H1 (cell line): ENCODE data around the gene SOCS3. TPM values are rescaled to one million over a fixed set of nuclear protein-coding genes. Genes with fewer than 3 reads are reported as not detected.

ENCODE experiments used
- CTCF ChIA-PET: fragments of 300-600 bp; sonication (Branson Sonifier 250); formaldehyde crosslinking; loops from one replicate; lab custom pipeline; 2021; ENCODE audit not compliant: partially characterized antibody; lab: Charles Lee
- POLR2A ChIA-PET: fragments of 300-600 bp; sonication (Branson Sonifier 250); formaldehyde crosslinking; loops from one replicate; lab custom pipeline; 2021; ENCODE audit warnings: inconsistent platforms; ENCODE audit not compliant: partially characterized antibody; lab: Charles Lee
- DNase-seq, 2 experiments: peaks; one replicate each; pipeline versions ENCODE4 v3.0.0 to v3.0.0-alpha.2; 2010 to 2022; ENCODE audit warnings: low spot score in 2 of 2, low read depth in 1 of 2, mixed read lengths in 1 of 2
- FAIRE-seq: peaks from 2 replicates; lab custom pipeline; 2011; peaks lifted over from hg19 to GRCh38; lab: Jason Lieb, UNC
- H2AFZ ChIP-seq: 2 replicates; pipeline ENCODE4 v1.8.1; 2012; ENCODE audit warnings: low read length, inconsistent platforms
- H2AK5ac ChIP-seq: 2 replicates; pipeline ENCODE4 v1.6.1; 2013; ENCODE audit warnings: low read depth, low read length
- H2BK120ac ChIP-seq: replicated peaks from 2 replicates; pipeline ENCODE3; 2013; ENCODE audit warnings: low read depth, low read length, inconsistent platforms
- H2BK12ac ChIP-seq: 2 replicates; pipeline ENCODE4 v1.6.1; 2013; ENCODE audit warnings: low read depth, low read length
- H2BK15ac ChIP-seq: 2 replicates; pipeline ENCODE4 v1.6.1; 2013; ENCODE audit warnings: low read length
- H2BK20ac ChIP-seq: 2 replicates; pipeline ENCODE4 v1.6.1; 2013; ENCODE audit warnings: low read length
- H2BK5ac ChIP-seq: 2 replicates; pipeline ENCODE4 v1.6.1; 2013; ENCODE audit warnings: low read depth, low read length
- H3K14ac ChIP-seq: 2 replicates; pipeline ENCODE4 v1.6.1; 2013; ENCODE audit warnings: inconsistent platforms; ENCODE audit not compliant: insufficient read length
- H3K18ac ChIP-seq: 2 replicates; pipeline ENCODE4 v1.6.1; 2013; ENCODE audit warnings: low read length; ENCODE audit errors: extremely low read depth
- H3K23ac ChIP-seq: 2 replicates; pipeline ENCODE4 v1.6.1; 2013; ENCODE audit warnings: inconsistent platforms; ENCODE audit not compliant: insufficient read length
- H3K23me2 ChIP-seq: 2 replicates; pipeline ENCODE4 v1.6.1; 2013; ENCODE audit warnings: low read depth, low read length
- H3K27ac ChIP-seq: 2 replicates; pipeline ENCODE4 v1.6.1; 2011; ENCODE audit warnings: low read depth, low read length, inconsistent platforms
- H3K27me3 ChIP-seq, 4 experiments: replicated peaks in 1 of 4; 1 replicate in 1 of 4; 2 replicates in 3 of 4; pipeline versions ENCODE4 v1.6.1 to v1.8.1; 2011 to 2013; ENCODE audit warnings: low read length in 3 of 4, mild to moderate bottlenecking in 3 of 4, inconsistent platforms in 2 of 4, mixed read lengths in 2 of 4, moderate library complexity in 1 of 4; ENCODE audit not compliant: control insufficient read depth in 3 of 4, insufficient read depth in 3 of 4; ENCODE audit errors: extremely low read depth in 1 of 4
- H3K36me3 ChIP-seq, 4 experiments: 2 replicates each; pipeline versions ENCODE4 v1.6.1 to v1.8.1; 2011 to 2013; ENCODE audit warnings: mild to moderate bottlenecking in 4 of 4, low read length in 3 of 4, moderate library complexity in 2 of 4, control low read depth in 1 of 4, inconsistent platforms in 1 of 4; ENCODE audit not compliant: insufficient read depth in 4 of 4, control insufficient read depth in 2 of 4
- H3K4ac ChIP-seq: replicated peaks from 2 replicates; pipeline ENCODE3; 2013; ENCODE audit warnings: low read length, low read depth, mixed read lengths, inconsistent platforms; ENCODE audit not compliant: insufficient read length
- H3K4me1 ChIP-seq, 4 experiments: replicated peaks in 1 of 4; 1 replicate in 1 of 4; 2 replicates in 3 of 4; pipeline versions ENCODE4 v1.6.1 to v1.8.1; 2011 to 2013; ENCODE audit warnings: low read length in 3 of 4, inconsistent platforms in 2 of 4, mixed read lengths in 1 of 4; ENCODE audit not compliant: insufficient read depth in 4 of 4, control insufficient read depth in 3 of 4
- H3K4me2 ChIP-seq, 2 experiments: 2 replicates each; pipeline versions ENCODE4 v1.6.1 to v1.8.1; 2011 to 2013; ENCODE audit warnings: low read depth in 2 of 2, low read length in 2 of 2, control low read depth in 1 of 2, inconsistent platforms in 1 of 2, mild to moderate bottlenecking in 1 of 2; ENCODE audit not compliant: insufficient read depth in 1 of 2
- H3K4me3 ChIP-seq, 4 experiments: fragments of 200-600, 300-600 bp in 1 of 4; sonication (generic), shearing (Covaris generic), sonication (Bioruptor Twin) in 1 of 4; 2 replicates each; pipeline versions ENCODE4 v1.5.1 to v1.8.1; 2011 to 2016; ENCODE audit warnings: low read length in 4 of 4, low read depth in 3 of 4, control low read depth in 2 of 4, inconsistent platforms in 2 of 4, mild to moderate bottlenecking in 2 of 4, mixed read lengths in 1 of 4, moderate library complexity in 1 of 4; ENCODE audit not compliant: insufficient read depth in 2 of 4; ENCODE audit errors: extremely low read depth in 1 of 4
- H3K56ac ChIP-seq: replicated peaks from 2 replicates; pipeline ENCODE3; 2013; ENCODE audit warnings: low read depth, mild to moderate bottlenecking, mixed read lengths, low read length, inconsistent platforms; ENCODE audit not compliant: insufficient read length
- H3K79me1 ChIP-seq: 2 replicates; pipeline ENCODE4 v1.6.1; 2013; ENCODE audit warnings: low read depth, low read length, control low read depth
- H3K79me2 ChIP-seq, 2 experiments: 2 replicates each; pipeline versions ENCODE4 v1.6.1 to v1.8.1; 2012 to 2013; ENCODE audit warnings: low read length in 2 of 2, mild to moderate bottlenecking in 2 of 2, inconsistent platforms in 1 of 2; ENCODE audit not compliant: insufficient read depth in 2 of 2, control insufficient read depth in 1 of 2
- H3K9ac ChIP-seq, 4 experiments: replicated peaks in 1 of 4; 1 replicate in 1 of 4; 2 replicates in 3 of 4; pipeline versions ENCODE4 v1.6.1 to v1.8.1; 2011 to 2013; ENCODE audit warnings: low read depth in 3 of 4, low read length in 3 of 4, control low read depth in 2 of 4, mild to moderate bottlenecking in 2 of 4, moderate library complexity in 2 of 4, inconsistent platforms in 1 of 4; ENCODE audit errors: extremely low read depth in 1 of 4
- H3K9me3 ChIP-seq, 2 experiments: 2 replicates each; pipeline versions ENCODE4 v1.6.1 to v1.8.1; 2012 to 2013; ENCODE audit warnings: mild to moderate bottlenecking in 2 of 2, moderate library complexity in 2 of 2, control low read depth in 1 of 2, inconsistent platforms in 1 of 2, low read depth in 1 of 2, low read length in 1 of 2, mixed read lengths in 1 of 2; ENCODE audit not compliant: insufficient read depth in 2 of 2
- H4K20me1 ChIP-seq, 2 experiments: replicated peaks in 1 of 2; 2 replicates each; pipeline versions ENCODE3 to v1.8.1; 2011 to 2013; ENCODE audit warnings: inconsistent platforms in 2 of 2, low read length in 2 of 2, mild to moderate bottlenecking in 1 of 2; ENCODE audit not compliant: insufficient read depth in 2 of 2, control insufficient read depth in 1 of 2
- H4K5ac ChIP-seq: 2 replicates; pipeline ENCODE4 v1.6.1; 2013; ENCODE audit warnings: low read length, low read depth, mixed read lengths, inconsistent platforms; ENCODE audit not compliant: insufficient read length
- H4K8ac ChIP-seq: 2 replicates; pipeline ENCODE4 v1.8.0; 2013; ENCODE audit warnings: mild to moderate bottlenecking, moderate library complexity, low read length, inconsistent platforms; ENCODE audit not compliant: insufficient read depth; ENCODE audit errors: extremely low read depth
- H4K91ac ChIP-seq: replicated peaks from 2 replicates; pipeline ENCODE3; 2013; ENCODE audit warnings: low read length, mixed read lengths, inconsistent platforms; ENCODE audit not compliant: insufficient read length
- BCL11A ChIP-seq, 2 experiments: IDR thresholded peaks; one replicate each; pipeline ENCODE4 v1.6.1; 2011; ENCODE audit warnings: low read depth in 2 of 2, low read length in 2 of 2, mild to moderate bottlenecking in 2 of 2
- HDAC2 ChIP-seq, 2 experiments: fragments of 300-600 bp in 1 of 2; sonication (generic) in 1 of 2; IDR thresholded peaks; 2 replicates each; pipeline ENCODE4 v1.6.1; 2011 to 2012; ENCODE audit warnings: low read depth in 2 of 2, low read length in 2 of 2, mild to moderate bottlenecking in 2 of 2, moderate library complexity in 2 of 2, borderline replicate concordance in 1 of 2, inconsistent platforms in 1 of 2
- KDM4A ChIP-seq: IDR thresholded peaks from one replicate; pipeline ENCODE4 v1.7.1; 2012; ENCODE audit warnings: low read depth, mild to moderate bottlenecking, moderate library complexity, low read length, inconsistent platforms; ENCODE audit not compliant: severe bottlenecking
- POLR2AphosphoS5 ChIP-seq: IDR thresholded peaks from 2 replicates; pipeline ENCODE4 v1.6.1; 2011; ENCODE audit warnings: low read depth, low read length
- RXRA ChIP-seq: IDR thresholded peaks from 2 replicates; pipeline ENCODE4 v1.6.1; 2011; ENCODE audit warnings: low read depth, mild to moderate bottlenecking, low read length, moderate library complexity; ENCODE audit not compliant: insufficient read depth
- SP1 ChIP-seq: IDR thresholded peaks from 2 replicates; pipeline ENCODE4 v1.6.1; 2011; ENCODE audit warnings: low read depth, low read length
- TAF1 ChIP-seq: IDR thresholded peaks from 2 replicates; pipeline ENCODE4 v1.6.1; 2011; ENCODE audit warnings: mild to moderate bottlenecking, low read depth, low read length
- TEAD4 ChIP-seq: IDR thresholded peaks from 2 replicates; pipeline ENCODE4 v1.6.1; 2012; ENCODE audit warnings: low read depth, low read length, inconsistent platforms, mixed read lengths
- USF2 ChIP-seq: IDR thresholded peaks from 2 replicates; pipeline ENCODE4 v1.6.1; 2011; ENCODE audit warnings: low read length, improper control_type of control experiment
- ZNF274 ChIP-seq: IDR thresholded peaks from 2 replicates; pipeline ENCODE4 v1.7.0; 2012; ENCODE audit warnings: low read length, borderline replicate concordance; ENCODE audit errors: extremely low read depth
- WGBS, 2 experiments: shearing (Covaris generic) in 1 of 2; methylation state at CpG; one replicate each; pipeline versions ENCODE4 v1.1.6 to v1.1.7; 2013 to 2015; ENCODE audit warnings: low lambda C conversion rate in 2 of 2, mixed read lengths in 2 of 2, inconsistent platforms in 1 of 2, low coverage in 1 of 2, missing lambda C conversion rate in 1 of 2; ENCODE audit not compliant: insufficient replicate concordance in 2 of 2, insufficient coverage in 1 of 2, insufficient read length in 1 of 2; ENCODE audit errors: extremely low coverage in 1 of 2, missing lambda C conversion rate in 1 of 2; 5-methylcytosine and 5-hydroxymethylcytosine counted together
- polyA plus RNA-seq, 7 experiments: library from polyadenylated mRNA; depleted of rRNA in 3 of 7; stranded (reverse) in 5 of 7; unstranded in 2 of 7; fragments of >200 nt in 5 of 7; fragments of 200-250 nt in 2 of 7; gene quantifications; 1 replicate in 5 of 7; 2 replicates in 1 of 7; 4 replicates in 1 of 7; pipeline versions ENCODE4 v1.2.1 to v1.2.3, GENCODE V29; 2011 to 2013; ENCODE audit warnings: missing spikeins in 2 of 7, mixed read lengths in 2 of 7
- total RNA-seq: library from RNA; stranded (reverse); fragmentation: NEBNext Ultra II Directional; extraction: Animal tissue kit (Norgen Biotek cat#: 25700); gene quantifications from 2 replicates; pipeline ENCODE4 v1.2.1, GENCODE V29; 2021

Gene SOCS3
- total and polyA plus RNA-seq, 2 of the 8 experiments (the other 6 are each of a cell fraction or from before 2014, with no cell fraction given), result 10.1 to 47.9 TPM

GRCh38 chr17:78375401-78376151, 15.7 kb upstream of the SOCS3 start:
- WGBS, 2 experiments, result 81% methylated on average over 9 of the region's 9 CpGs; no CpG with 5 or more reads in 1 of the 2 experiments
- H3K4me3 ChIP-seq, result peak overlapping the region in 3 of 4 experiments; percentile 8 to 36 (median 26); a peak in 3 of 8 replicates
- H2AFZ ChIP-seq, result no peak overlapping the region
- peak overlapping the region in 3 of 4 experiments; percentile 44 to 58 (median 57); a peak in 4 of 7 replicates for H3K9ac ChIP-seq
- H2BK15ac ChIP-seq, result peak overlapping the region; percentile 85
- peaks cover 3% of the 10 kb centered on the region; the same call in 1 of the 2 replicates for H3K79me1 ChIP-seq
- no peak for DNase-seq
- peak overlapping the region; percentile 23 for H3K56ac ChIP-seq
- H4K91ac ChIP-seq, result peak overlapping the region; percentile 2
- no peak overlapping the region for H3K14ac ChIP-seq
- ChIA-PET POLR2A (interaction anchor here (0.7 to 1.4 kb wide), 3 partner anchors 9 to 26 kb away, joined by 3 to 6 read pairs (median 3); no protein-coding TSS in a partner anchor), CTCF (interaction anchor here (0.8 to 20.5 kb wide), 5 partner anchors 16 to 125 kb away, joined by 3 to 257 read pairs (median 4); no protein-coding TSS in a partner anchor)
- FAIRE-seq, result no peak
- peaks cover 23 to 37% (median 28%) of the 10 kb centered on the region in 4 experiments for H3K4me1 ChIP-seq
- peaks cover 0 to 9% of the 10 kb centered on the region in 2 experiments for H4K20me1 ChIP-seq
- H3K4me2 ChIP-seq, result peak overlapping the region; percentile 51 to 71
- H3K4ac ChIP-seq, result peak overlapping the region; percentile 29
- no peaks in the 10 kb centered on the region for H3K36me3 ChIP-seq
- peak overlapping the region; percentile 49; the same call in 1 of the 2 replicates for H3K18ac ChIP-seq
- H2BK12ac ChIP-seq, result peak overlapping the region; percentile 92
- peak overlapping the region; percentile 95 for H3K27ac ChIP-seq
- H3K9me3 ChIP-seq, result no peaks in the 10 kb centered on the region
- peak overlapping the region; percentile 65 for H4K5ac ChIP-seq
- H4K8ac ChIP-seq, result peak overlapping the region; percentile 72; the same call in 1 of the 2 replicates
- H2BK120ac ChIP-seq, result peak overlapping the region; percentile 94
- H3K27me3 ChIP-seq, result no peaks in the 10 kb centered on the region
- peaks cover 7% of the 10 kb centered on the region; the same call in 1 of the 2 replicates for H3K23me2 ChIP-seq
- H3K23ac ChIP-seq, result no peak overlapping the region
- H2BK5ac ChIP-seq, result peak overlapping the region; percentile 98
- peak overlapping the region; percentile 37 for H2BK20ac ChIP-seq
- H2AK5ac ChIP-seq, result peak overlapping the region; percentile 67
- peaks cover 17 to 20% of the 10 kb centered on the region in 2 experiments for H3K79me2 ChIP-seq
- TF ChIP-seq ZNF274 (no peak), POLR2AphosphoS5 (no peak), KDM4A (no peak), TEAD4 (no peak), TAF1 (no peak), USF2 (no peak), SP1 (no peak), BCL11A (IDR thresholded peaks at IDR 0.05; ENCODE audit: low read depth in 2 of 2, low read length in 2 of 2) (no peak), HDAC2 (IDR thresholded peaks at IDR 0.05; ENCODE audit: borderline replicate concordance in 1 of 2, low read depth in 2 of 2, low read length in 2 of 2) (no peak), RXRA (no peak)
